HepG2 (cell line): ENCODE results near the gene TMEM158. TPM values are rescaled to one million over a fixed set of nuclear protein-coding genes. Genes with fewer than 3 reads are reported as not detected.

Experiments used
- ATAC-seq: fragments of 200-7000 bp; cut with Tn5 transposase; 3 replicates; pipeline ENCODE4 v1.9.1; 2020; ENCODE audit warnings: mild to moderate bottlenecking, moderate library complexity
- BruUV-seq: library from RNA; stranded (reverse); fragments of 400-500 nt; replicated peaks from 2 replicates; lab custom pipeline; 2021; lab: Mats Ljungman, UMichigan
- CTCF ChIA-PET: fragments of 300-600 bp; formaldehyde crosslinking; extraction: SDS; loops from one replicate; lab custom pipeline; 2021; ENCODE audit warnings: low total read pairs, inconsistent platforms, low intra/inter-chr PET ratio; lab: Yijun Ruan, JAX
- POLR2A ChIA-PET: fragments of 350-600 bp; sonication (Branson Sonifier 250); formaldehyde crosslinking; loops from one replicate; lab custom pipeline; 2020; ENCODE audit warnings: antibody characterized with exemption, inconsistent platforms; lab: Yijun Ruan, JAX
- DNase-seq: peaks from one replicate; pipeline ENCODE4 v3.0.0-alpha.2; 2015; ENCODE audit warnings: low spot score
- FAIRE-seq: peaks from 3 replicates; lab custom pipeline; 2011; peaks lifted over from hg19 to GRCh38; lab: Jason Lieb, UNC
- H2AFZ ChIP-seq: one replicate; pipeline ENCODE4 v1.6.1; 2011; ENCODE audit warnings: low read length, inconsistent platforms
- H3K27ac ChIP-seq: fragments of 300-600 bp; 3 replicates; pipeline ENCODE4 v1.8.0; 2011; ENCODE audit warnings: mixed run types, mild to moderate bottlenecking, mixed read lengths, low read length, inconsistent platforms; ENCODE audit not compliant: insufficient read depth; ENCODE audit errors: extremely low read length
- H3K27me3 ChIP-seq, 2 experiments: fragments of 200-600 bp in 1 of 2; 2 replicates in 1 of 2; 3 replicates in 1 of 2; pipeline versions ENCODE4 v1.6.0 to v1.8.0; 2011; ENCODE audit warnings: low read length in 2 of 2, mild to moderate bottlenecking in 2 of 2, moderate library complexity in 2 of 2, inconsistent platforms in 1 of 2; ENCODE audit not compliant: insufficient read depth in 2 of 2, control insufficient read depth in 1 of 2
- H3K36me3 ChIP-seq, 2 experiments: fragments of 200-600 bp in 1 of 2; replicated peaks in 1 of 2; 2 replicates in 1 of 2; 3 replicates in 1 of 2; pipeline versions ENCODE4 v1.5.1 to v1.8.0; 2011; ENCODE audit warnings: low read length in 2 of 2, inconsistent platforms in 1 of 2; ENCODE audit not compliant: insufficient read depth in 2 of 2, control insufficient read depth in 1 of 2
- H3K4me1 ChIP-seq: 2 replicates; pipeline ENCODE4 v1.5.1; 2012; ENCODE audit warnings: low read length, inconsistent platforms; ENCODE audit not compliant: insufficient read depth
- H3K4me2 ChIP-seq: 2 replicates; pipeline ENCODE4 v1.6.0; 2011; ENCODE audit warnings: low read depth, low read length, inconsistent platforms
- H3K4me3 ChIP-seq, 3 experiments: fragments of 200-600 bp in 1 of 3; sonication (generic), shearing (Covaris generic) in 1 of 3; replicated peaks in 1 of 3; 2 replicates each; pipeline ENCODE4 v1.5.1; 2011 to 2016; ENCODE audit warnings: low read length in 3 of 3, inconsistent platforms in 2 of 3, low read depth in 2 of 3, mild to moderate bottlenecking in 2 of 3, control low read depth in 1 of 3, mixed read lengths in 1 of 3; ENCODE audit not compliant: insufficient read depth in 1 of 3
- H3K79me2 ChIP-seq: one replicate; pipeline ENCODE4 v1.6.1; 2011; ENCODE audit warnings: low read length, inconsistent platforms; ENCODE audit not compliant: insufficient read depth
- H3K9ac ChIP-seq: 2 replicates; pipeline ENCODE4 v1.6.0; 2011; ENCODE audit warnings: mild to moderate bottlenecking, low read depth, low read length, inconsistent platforms; ENCODE audit not compliant: insufficient read depth
- H3K9me3 ChIP-seq: 2 replicates; pipeline ENCODE4 v1.5.1; 2012; ENCODE audit warnings: mild to moderate bottlenecking, low read length
- H4K20me1 ChIP-seq: 2 replicates; pipeline ENCODE4 v1.6.0; 2011; ENCODE audit warnings: inconsistent platforms, mild to moderate bottlenecking, low read length, moderate library complexity; ENCODE audit not compliant: insufficient read depth
- ARID4A ChIP-seq: sonication (generic); formaldehyde crosslinking; IDR thresholded peaks from 2 replicates; pipeline ENCODE4 v1.5.0; 2020; ENCODE audit warnings: mild to moderate bottlenecking, missing genetic modification reagents, borderline replicate concordance
- ATF1 ChIP-seq: IDR thresholded peaks from 2 replicates; pipeline ENCODE4 v1.6.1; 2016; ENCODE audit warnings: mild to moderate bottlenecking, control low read depth
- ATM ChIP-seq: fragments of 450-650 bp; IDR thresholded peaks from 2 replicates; pipeline ENCODE4 v1.7.1; 2017; ENCODE audit warnings: mild to moderate bottlenecking, borderline replicate concordance
- HMGA1 ChIP-seq: sonication (generic); formaldehyde crosslinking; conservative IDR thresholded peaks from 2 replicates; pipeline ENCODE4 v1.4.0; 2020; ENCODE audit warnings: missing genetic modification reagents
- NFYC ChIP-seq: IDR thresholded peaks from 2 replicates; pipeline ENCODE4 v1.6.1; 2016; ENCODE audit warnings: missing genetic modification reagents, missing compliant biosample characterization
- SNRNP70 ChIP-seq: fragments of 200-400 bp; formaldehyde crosslinking; IDR thresholded peaks from 2 replicates; pipeline ENCODE4 v1.6.1; 2017; ENCODE audit warnings: mild to moderate bottlenecking, low read depth, low read length, moderate library complexity
- SPEN ChIP-seq: sonication (generic); formaldehyde crosslinking; IDR thresholded peaks from 2 replicates; pipeline ENCODE4 v1.5.1; 2020; ENCODE audit warnings: low read depth, mild to moderate bottlenecking, missing genetic modification reagents
- ZNF446 ChIP-seq: sonication (generic); formaldehyde crosslinking; IDR thresholded peaks from 2 replicates; pipeline ENCODE4 v1.5.0; 2020; ENCODE audit warnings: mild to moderate bottlenecking, missing genetic modification reagents
- ZNF501 ChIP-seq: sonication (generic); formaldehyde crosslinking; IDR thresholded peaks from 2 replicates; pipeline ENCODE4 v1.5.1; 2020; ENCODE audit warnings: mild to moderate bottlenecking, moderate library complexity, missing genetic modification reagents
- ZNF550 ChIP-seq: sonication (generic); formaldehyde crosslinking; IDR thresholded peaks from 2 replicates; pipeline ENCODE4 v1.4.0; 2020; ENCODE audit warnings: mild to moderate bottlenecking, missing genetic modification reagents, borderline replicate concordance
- ZNF766 ChIP-seq: sonication (generic); formaldehyde crosslinking; IDR thresholded peaks from 2 replicates; pipeline ENCODE4 v1.5.0; 2020; ENCODE audit warnings: missing genetic modification reagents, borderline replicate concordance
- WGBS: methylation state at CpG from one replicate; pipeline ENCODE4 v1.1.6; 2017; ENCODE audit warnings: low lambda C conversion rate; 5-methylcytosine and 5-hydroxymethylcytosine counted together
- in situ Hi-C: cut with HindIII; loops from 2 replicates; pipeline ENCODE4 v1.10.0; 2017; ENCODE audit warnings: low pct_unique_long_range_greater_than_20kb; ENCODE audit not compliant: extremely low pct_ligation_motif_present
- intact Hi-C: fragments of 100-400 bp; cut with micrococcal nuclease; formaldehyde crosslinking; loops from one replicate; pipeline ENCODE4 v1.10.0; 2022; ENCODE audit not compliant: unreplicated experiment
- polyA plus RNA-seq, 8 experiments: library from polyadenylated mRNA; depleted of rRNA in 3 of 8; stranded (reverse) in 7 of 8; unstranded in 1 of 8; fragments of >200 nt; fragmentation: Illumina TruSeq in 4 of 8; extraction: Trizol in 4 of 8; gene quantifications; 2 replicates each; pipeline versions ENCODE4 v1.2.1 to v1.2.3, GENCODE V29; 2011 to 2016; ENCODE audit warnings: low read depth in 4 of 8, missing spikeins in 1 of 8, mixed read lengths in 1 of 8; ENCODE audit not compliant: insufficient read depth in 1 of 8
- total RNA-seq, 5 experiments: library from RNA; depleted of rRNA; stranded (reverse); fragments of >200 nt; fragmentation: Illumina TruSeq; extraction: Trizol; gene quantifications; 2 replicates each; pipeline ENCODE4 v1.2.3, GENCODE V29; 2016; ENCODE audit warnings: low read depth in 1 of 5

TMEM158 gene
- total and polyA plus RNA-seq, 2 of the 13 experiments (the other 11 are each of a cell fraction or from before 2014, with no cell fraction given) = 0.13 TPM; not detected in 1

GRCh38 chr3:45186871-45187270 lies 39.2 kb downstream of the TMEM158 start:
- POLR2A ChIA-PET = no interaction called here
- Histone ChIP-seq H3K36me3 (no peaks in the 10 kb centered on the region), H3K4me1 (peaks cover 40% of the 10 kb centered on the region), H3K79me2 (no peaks in the 10 kb centered on the region), H3K9ac (no peak overlapping the region), H3K9me3 (no peaks in the 10 kb centered on the region), H3K4me3 (no peak overlapping the region), H3K4me2 (no peak overlapping the region), H2AFZ (no peak overlapping the region), H3K27ac (no peak overlapping the region), H3K27me3 (0 out of 5 replicates have a peak, but pooled peaks cover 1 to 7% of the 10 kb centered on the region in 2 experiments), H4K20me1 (no peaks in the 10 kb centered on the region)
- FAIRE-seq (no peak), DNase-seq (no peak), ATAC-seq (no peak)
- CTCF ChIA-PET = no interaction called here
- in situ Hi-C loops = no loop called here
- 63% methylated on average over 6 of the region's 6 CpGs for WGBS
- intact Hi-C loops = no loop called here
- TF ChIP-seq ARID4A (CRISPR knock-in tag) = no peak
- no peak for TF ChIP-seq ATF1 (CRISPR knock-in tag)
- TF ChIP-seq SNRNP70 = no peak
- TF ChIP-seq NFYC (CRISPR knock-in tag) = no peak
- TF ChIP-seq ATM = no peak
- no peak for TF ChIP-seq ZNF550
- TF ChIP-seq HMGA1 (CRISPR knock-in tag) = no peak
- TF ChIP-seq ZNF501 (CRISPR knock-in tag) = no peak
- TF ChIP-seq ZNF446 = no peak
- no peak for TF ChIP-seq ZNF766 (CRISPR knock-in tag)
- TF ChIP-seq SPEN (CRISPR knock-in tag) = no peak
- BruUV-seq = no TSS peak
